K562 (cell line): ENCODE data around the gene CCDC3. TPM values are rescaled to one million over a fixed set of nuclear protein-coding genes. Genes with fewer than 3 reads are reported as not detected.

Experiments used
- ATAC-seq: fragments of 200-7000 bp; cut with Tn5 transposase; 3 replicates; pipeline ENCODE4 v1.9.1; 2020; ENCODE audit warnings: moderate library complexity
- BruUV-seq: library from RNA; stranded (reverse); fragments of 400-500 nt; replicated peaks from 2 replicates; lab custom pipeline; 2021; lab: Mats Ljungman, UMichigan
- CTCF ChIA-PET: fragments of 300-600 bp; formaldehyde crosslinking; extraction: SDS; loops from one replicate; lab custom pipeline; 2021; ENCODE audit warnings: low intra/inter-chr PET ratio; lab: Yijun Ruan, JAX
- POLR2A ChIA-PET: fragments of 300-600, 350-650 bp; sonication (Branson Sonifier 250); formaldehyde crosslinking; extraction: SDS; loops from one replicate; lab custom pipeline; 2021; ENCODE audit warnings: antibody characterized with exemption, inconsistent platforms; lab: Yijun Ruan, JAX
- DNase-seq, 4 experiments: peaks; one replicate each; pipeline versions ENCODE4 v3.0.0 to v3.0.0-alpha.2; 2011 to 2018; ENCODE audit warnings: low spot score in 3 of 4, mixed read lengths in 3 of 4; ENCODE audit errors: extremely low read depth in 1 of 4
- FAIRE-seq: peaks from 2 replicates; lab custom pipeline; 2011; peaks lifted over from hg19 to GRCh38; lab: Jason Lieb, UNC
- H2AFZ ChIP-seq: 2 replicates; pipeline ENCODE4 v1.6.0; 2011; ENCODE audit warnings: low read depth, low read length, control low read depth, inconsistent platforms
- H3K27ac ChIP-seq: fragments of 200-600 bp; 3 replicates; pipeline ENCODE4 v1.8.0; 2011; ENCODE audit warnings: low read depth, mild to moderate bottlenecking, control low read depth, inconsistent platforms, low read length, moderate library complexity, mixed read lengths; ENCODE audit errors: extremely low read depth
- H3K27me3 ChIP-seq, 2 experiments: fragments of 300-600 bp in 1 of 2; 2 replicates in 1 of 2; 3 replicates in 1 of 2; pipeline versions ENCODE4 v1.6.0 to v1.8.0; 2011; ENCODE audit warnings: inconsistent platforms in 2 of 2, low read length in 2 of 2, mild to moderate bottlenecking in 1 of 2, mixed read lengths in 1 of 2, moderate library complexity in 1 of 2; ENCODE audit not compliant: control insufficient read depth in 2 of 2, insufficient read depth in 2 of 2
- H3K36me3 ChIP-seq: fragments of 300-600 bp; 3 replicates; pipeline ENCODE4 v1.8.0; 2011; ENCODE audit warnings: mild to moderate bottlenecking, low read length, inconsistent platforms; ENCODE audit not compliant: control insufficient read depth, insufficient read depth
- H3K4me1 ChIP-seq, 2 experiments: fragments of 200-600 bp in 1 of 2; replicated peaks in 1 of 2; 2 replicates in 1 of 2; 3 replicates in 1 of 2; pipeline versions ENCODE4 v1.5.1 to v1.8.0; 2011; ENCODE audit warnings: inconsistent platforms in 2 of 2, low read length in 2 of 2, mild to moderate bottlenecking in 1 of 2, mixed read lengths in 1 of 2, moderate library complexity in 1 of 2; ENCODE audit not compliant: control insufficient read depth in 2 of 2, insufficient read depth in 2 of 2
- H3K4me2 ChIP-seq: 2 replicates; pipeline ENCODE4 v1.6.1; 2011; ENCODE audit warnings: low read length, control low read depth, inconsistent platforms, mixed read lengths; ENCODE audit not compliant: insufficient read depth
- H3K4me3 ChIP-seq: fragments of 200-600 bp; sonication (generic), shearing (Covaris generic); 2 replicates; pipeline ENCODE4 v1.5.1; 2016; ENCODE audit warnings: control low read depth, inconsistent platforms
- H3K79me2 ChIP-seq: fragments of 200-600 bp; 3 replicates; pipeline ENCODE4 v1.8.0; 2011; ENCODE audit warnings: low read length, inconsistent platforms; ENCODE audit not compliant: control insufficient read depth, insufficient read depth
- H3K9ac ChIP-seq, 2 experiments: 2 replicates each; pipeline versions ENCODE4 v1.6.0 to v1.6.1; 2011; ENCODE audit warnings: low read depth in 2 of 2, low read length in 2 of 2, control low read depth in 1 of 2, inconsistent platforms in 1 of 2, mild to moderate bottlenecking in 1 of 2, mixed read lengths in 1 of 2; ENCODE audit not compliant: insufficient read depth in 1 of 2
- H3K9me1 ChIP-seq: one replicate; pipeline ENCODE4 v1.6.0; 2011; ENCODE audit warnings: inconsistent platforms, mild to moderate bottlenecking, low read length, moderate library complexity; ENCODE audit not compliant: control insufficient read depth, insufficient read depth
- H3K9me3 ChIP-seq: replicated peaks from 2 replicates; pipeline ENCODE4 v1.5.1; 2011; ENCODE audit warnings: low read depth, low read length, inconsistent platforms; ENCODE audit not compliant: control insufficient read depth, insufficient read depth
- H4K20me1 ChIP-seq: replicated peaks from 2 replicates; pipeline ENCODE4 v1.6.1; 2011; ENCODE audit warnings: low read length, inconsistent platforms, mixed read lengths; ENCODE audit not compliant: control insufficient read depth, insufficient read depth
- BDP1 ChIP-seq: IDR thresholded peaks from 3 replicates; pipeline ENCODE4 v1.6.1; 2011; ENCODE audit not compliant: insufficient read length, insufficient read depth
- BRCA1 ChIP-seq, 2 experiments: fragments of 450-650 bp in 1 of 2; sonication (generic) in 1 of 2; formaldehyde crosslinking in 1 of 2; IDR thresholded peaks; 2 replicates each; pipeline versions ENCODE4 v1.5.0 to v1.6.1; 2017 to 2020; ENCODE audit warnings: mild to moderate bottlenecking in 1 of 2, missing genetic modification reagents in 1 of 2
- CBX1 ChIP-seq: sonication (generic); IDR thresholded peaks from 2 replicates; pipeline ENCODE4 v1.6.1; 2016; ENCODE audit warnings: antibody characterized with exemption, low read depth, mild to moderate bottlenecking
- ELF2 ChIP-seq: fragments of 250-450 bp; sonication (Bioruptor Pico); IDR thresholded peaks from 2 replicates; pipeline ENCODE4 v1.5.0; 2021; ENCODE audit warnings: mild to moderate bottlenecking
- GABPB2 ChIP-seq: fragments of 250-450 bp; sonication (Bioruptor Pico); conservative IDR thresholded peaks from 2 replicates; pipeline ENCODE4 v1.5.1; 2021; ENCODE audit warnings: mild to moderate bottlenecking
- HMGN3 ChIP-seq: IDR thresholded peaks from 2 replicates; pipeline ENCODE4 v1.6.1; 2011; ENCODE audit warnings: borderline replicate concordance, low read depth, mild to moderate bottlenecking, mixed read lengths, low read length; ENCODE audit not compliant: insufficient read length; ENCODE audit errors: extremely low read depth
- L3MBTL2 ChIP-seq: fragments of 450-650 bp; IDR thresholded peaks from 2 replicates; pipeline ENCODE4 v1.6.1; 2016; ENCODE audit warnings: mild to moderate bottlenecking, moderate library complexity
- MCM3 ChIP-seq: fragments of 450-650 bp; IDR thresholded peaks from 2 replicates; pipeline ENCODE4 v1.6.1; 2016
- SMARCB1 ChIP-seq: IDR thresholded peaks from 2 replicates; pipeline ENCODE4 v1.6.1; 2011; ENCODE audit warnings: improper control_type of control experiment, low read depth; ENCODE audit not compliant: insufficient read length
- WGBS: fragments of 100-300 bp; shearing (Covaris generic); methylation state at CpG from one replicate; pipeline ENCODE4 v1.1.6; 2016; ENCODE audit warnings: low coverage, mixed read lengths; ENCODE audit not compliant: insufficient coverage; ENCODE audit errors: missing lambda C conversion rate; 5-methylcytosine and 5-hydroxymethylcytosine counted together
- in situ Hi-C: fragments of 300-500 bp; cut with MboI; formaldehyde crosslinking; loops from 4 replicates; pipeline ENCODE4 v1.15.0; 2018; ENCODE audit warnings: inconsistent platforms, mixed read lengths
- intact Hi-C: fragments of 100-400 bp; cut with micrococcal nuclease; formaldehyde crosslinking; loops from 2 replicates; pipeline ENCODE4 v1.14.2; 2022
- polyA plus RNA-seq, 8 experiments: library from polyadenylated mRNA; depleted of rRNA in 4 of 8; stranded (reverse) in 5 of 8; unstranded in 3 of 8; fragments of >200 nt; fragmentation: Nextera tagmentation in 2 of 8; fragmentation: Illumina TruSeq in 1 of 8; extraction: Ambion mirVana in 2 of 8; extraction: Trizol in 1 of 8; gene quantifications; 2 replicates each; pipeline versions ENCODE4 v1.2.1 to v1.2.3, GENCODE V29; 2011 to 2014; ENCODE audit warnings: inconsistent platforms in 1 of 8, missing spikeins in 1 of 8
- total RNA-seq, 7 experiments: library from RNA; depleted of rRNA in 6 of 7; stranded (reverse); fragments of >200 nt in 6 of 7; fragmentation: Illumina TruSeq in 2 of 7; extraction: Trizol in 2 of 7; gene quantifications; 2 replicates each; pipeline versions ENCODE4 v1.2.1 to v1.2.3, GENCODE V29; 2011 to 2021; ENCODE audit warnings: low replicate concordance in 1 of 7
- TF ChIP-seq, protein P1 (sequence below): fragments of 250-450 bp; sonication (Bioruptor Pico); IDR thresholded peaks from 2 replicates; pipeline ENCODE4 v1.8.0; 2022; ENCODE audit warnings: moderate library complexity, mild to moderate bottlenecking, inconsistent platforms
- TF ChIP-seq, protein P2 (sequence below): sonication (generic); formaldehyde crosslinking; IDR thresholded peaks from 2 replicates; pipeline ENCODE4 v1.9.0; 2022; ENCODE audit warnings: mild to moderate bottlenecking, missing genetic modification reagents
- TF ChIP-seq, protein P3 (sequence below), 2 experiments: fragments of 450-650 bp; IDR thresholded peaks; 2 replicates each; pipeline ENCODE4 v1.6.1; 2018; ENCODE audit warnings: mild to moderate bottlenecking in 2 of 2, low read depth in 1 of 2; ENCODE audit not compliant: partially characterized antibody in 2 of 2
- TF ChIP-seq, protein P4 (sequence below): fragments of 450-650 bp; IDR thresholded peaks from 2 replicates; pipeline ENCODE4 v1.6.1; 2016

CCDC3 gene
- total and polyA plus RNA-seq, 9 of the 15 experiments (the other 6 are each of a cell fraction or from before 2014, with no cell fraction given) = not detected

DNA sequence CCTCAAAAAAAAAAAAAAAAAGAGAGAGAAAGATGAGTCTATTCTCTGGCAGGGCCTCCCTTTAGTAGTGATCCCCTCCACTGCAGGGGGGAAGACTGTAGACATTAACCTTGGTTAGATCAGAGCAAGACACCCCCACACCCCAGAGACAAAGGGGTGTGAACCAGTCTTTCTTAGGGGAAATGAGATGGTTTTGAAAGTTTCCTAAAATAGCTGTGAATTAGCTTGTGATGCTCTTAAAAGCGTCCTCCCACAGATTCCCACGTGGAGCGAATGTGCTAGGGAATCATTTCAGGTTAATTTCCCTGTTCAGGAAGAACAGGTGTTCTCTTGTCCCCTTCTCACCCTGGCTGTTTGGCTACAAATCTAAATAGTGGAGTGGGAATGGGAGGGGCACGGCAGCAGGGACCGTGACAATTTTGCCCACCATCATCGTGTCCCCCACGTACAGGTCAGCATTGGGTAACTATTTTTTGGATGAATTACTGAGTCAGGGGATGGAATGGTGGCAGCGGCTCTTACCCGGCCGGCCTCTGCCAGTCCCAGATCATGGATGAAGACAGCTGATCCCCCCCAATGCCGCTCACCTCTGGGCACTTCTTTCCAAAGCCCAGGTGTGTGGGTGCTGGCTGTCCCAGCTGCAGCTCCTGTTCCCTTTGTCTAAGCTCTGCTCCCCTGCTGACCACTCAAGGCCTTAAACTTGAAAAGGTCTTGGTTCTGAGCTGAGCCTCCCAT is 152.9 kb downstream of the CCDC3 start:
- ChIA-PET CTCF (no interaction called here), POLR2A (interaction anchor here (0.7 to 1.1 kb wide), 2 partner anchors 61 to 174 kb away, joined by 3 to 4 read pairs; no protein-coding TSS in a partner anchor)
- no peaks in the 10 kb centered on the region for H4K20me1 ChIP-seq
- no peaks in the 10 kb centered on the region for H3K79me2 ChIP-seq
- H3K4me1 ChIP-seq = no peaks in the 10 kb centered on the region
- BruUV-seq = no TSS peak
- no peak overlapping the region for H3K4me3 ChIP-seq
- H3K27ac ChIP-seq = no peak overlapping the region
- 2% methylated on average over 11 of the region's 11 CpGs for WGBS
- H3K9ac ChIP-seq = no peak overlapping the region
- H3K27me3 ChIP-seq = peaks cover 5 to 35% of the 10 kb centered on the region in 2 experiments; a peak in 4 of 5 replicates
- no peak overlapping the region for H2AFZ ChIP-seq
- ATAC-seq (no peak), DNase-seq (no peak), FAIRE-seq (no peak)
- H3K9me1 ChIP-seq = no peaks in the 10 kb centered on the region
- no peaks in the 10 kb centered on the region for H3K36me3 ChIP-seq
- no peak overlapping the region for H3K4me2 ChIP-seq
- H3K9me3 ChIP-seq = no peaks in the 10 kb centered on the region
- in situ Hi-C loops = no loop called here
- intact Hi-C loops = no loop called here
- TF ChIP-seq, protein P1, sequence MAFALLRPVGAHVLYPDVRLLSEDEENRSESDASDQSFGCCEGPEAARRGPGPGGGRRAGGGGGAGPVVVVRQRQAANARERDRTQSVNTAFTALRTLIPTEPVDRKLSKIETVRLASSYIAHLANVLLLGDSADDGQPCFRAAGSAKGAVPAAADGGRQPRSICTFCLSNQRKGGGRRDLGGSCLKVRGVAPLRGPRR (CRISPR knock-in tag) = no peak
- TF ChIP-seq SMARCB1 (no peak), MCM3 (no peak), BDP1 (no peak), L3MBTL2 (no peak), HMGN3 (no peak), ELF2 (CRISPR knock-in tag) (no peak), CBX1 (no peak), GABPB2 (CRISPR knock-in tag) (no peak), BRCA1 (IDR thresholded peaks at IDR 0.05) (no peak), BRCA1 (CRISPR knock-in tag; IDR thresholded peaks at IDR 0.05) (no peak)
- TF ChIP-seq, protein P2, sequence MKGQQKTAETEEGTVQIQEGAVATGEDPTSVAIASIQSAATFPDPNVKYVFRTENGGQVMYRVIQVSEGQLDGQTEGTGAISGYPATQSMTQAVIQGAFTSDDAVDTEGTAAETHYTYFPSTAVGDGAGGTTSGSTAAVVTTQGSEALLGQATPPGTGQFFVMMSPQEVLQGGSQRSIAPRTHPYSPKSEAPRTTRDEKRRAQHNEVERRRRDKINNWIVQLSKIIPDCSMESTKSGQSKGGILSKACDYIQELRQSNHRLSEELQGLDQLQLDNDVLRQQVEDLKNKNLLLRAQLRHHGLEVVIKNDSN (CRISPR knock-in tag) = no peak
- TF ChIP-seq, protein P3, sequence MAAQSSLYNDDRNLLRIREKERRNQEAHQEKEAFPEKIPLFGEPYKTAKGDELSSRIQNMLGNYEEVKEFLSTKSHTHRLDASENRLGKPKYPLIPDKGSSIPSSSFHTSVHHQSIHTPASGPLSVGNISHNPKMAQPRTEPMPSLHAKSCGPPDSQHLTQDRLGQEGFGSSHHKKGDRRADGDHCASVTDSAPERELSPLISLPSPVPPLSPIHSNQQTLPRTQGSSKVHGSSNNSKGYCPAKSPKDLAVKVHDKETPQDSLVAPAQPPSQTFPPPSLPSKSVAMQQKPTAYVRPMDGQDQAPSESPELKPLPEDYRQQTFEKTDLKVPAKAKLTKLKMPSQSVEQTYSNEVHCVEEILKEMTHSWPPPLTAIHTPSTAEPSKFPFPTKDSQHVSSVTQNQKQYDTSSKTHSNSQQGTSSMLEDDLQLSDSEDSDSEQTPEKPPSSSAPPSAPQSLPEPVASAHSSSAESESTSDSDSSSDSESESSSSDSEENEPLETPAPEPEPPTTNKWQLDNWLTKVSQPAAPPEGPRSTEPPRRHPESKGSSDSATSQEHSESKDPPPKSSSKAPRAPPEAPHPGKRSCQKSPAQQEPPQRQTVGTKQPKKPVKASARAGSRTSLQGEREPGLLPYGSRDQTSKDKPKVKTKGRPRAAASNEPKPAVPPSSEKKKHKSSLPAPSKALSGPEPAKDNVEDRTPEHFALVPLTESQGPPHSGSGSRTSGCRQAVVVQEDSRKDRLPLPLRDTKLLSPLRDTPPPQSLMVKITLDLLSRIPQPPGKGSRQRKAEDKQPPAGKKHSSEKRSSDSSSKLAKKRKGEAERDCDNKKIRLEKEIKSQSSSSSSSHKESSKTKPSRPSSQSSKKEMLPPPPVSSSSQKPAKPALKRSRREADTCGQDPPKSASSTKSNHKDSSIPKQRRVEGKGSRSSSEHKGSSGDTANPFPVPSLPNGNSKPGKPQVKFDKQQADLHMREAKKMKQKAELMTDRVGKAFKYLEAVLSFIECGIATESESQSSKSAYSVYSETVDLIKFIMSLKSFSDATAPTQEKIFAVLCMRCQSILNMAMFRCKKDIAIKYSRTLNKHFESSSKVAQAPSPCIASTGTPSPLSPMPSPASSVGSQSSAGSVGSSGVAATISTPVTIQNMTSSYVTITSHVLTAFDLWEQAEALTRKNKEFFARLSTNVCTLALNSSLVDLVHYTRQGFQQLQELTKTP (IDR thresholded peaks at IDR 0.05; ENCODE audit: low read depth in 1 of 2, partially characterized antibody in 2 of 2) = no peak
- TF ChIP-seq, protein P4, sequence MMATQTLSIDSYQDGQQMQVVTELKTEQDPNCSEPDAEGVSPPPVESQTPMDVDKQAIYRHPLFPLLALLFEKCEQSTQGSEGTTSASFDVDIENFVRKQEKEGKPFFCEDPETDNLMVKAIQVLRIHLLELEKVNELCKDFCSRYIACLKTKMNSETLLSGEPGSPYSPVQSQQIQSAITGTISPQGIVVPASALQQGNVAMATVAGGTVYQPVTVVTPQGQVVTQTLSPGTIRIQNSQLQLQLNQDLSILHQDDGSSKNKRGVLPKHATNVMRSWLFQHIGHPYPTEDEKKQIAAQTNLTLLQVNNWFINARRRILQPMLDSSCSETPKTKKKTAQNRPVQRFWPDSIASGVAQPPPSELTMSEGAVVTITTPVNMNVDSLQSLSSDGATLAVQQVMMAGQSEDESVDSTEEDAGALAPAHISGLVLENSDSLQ = no peak
